GM12878 (cell line): Measurements from ENCODE around the gene ARMH1. TPM values are rescaled to one million over a fixed set of nuclear protein-coding genes. Genes with fewer than 3 reads are reported as not detected.

Source experiments
- ATAC-seq: fragments of 200-7000 bp; cut with Tn5 transposase; 3 replicates; pipeline ENCODE4 v1.9.1; 2020; ENCODE audit warnings: mild to moderate bottlenecking, moderate library complexity
- BruUV-seq: library from RNA; stranded (reverse); fragments of 400-500 nt; replicated peaks from 2 replicates; lab custom pipeline; 2021; lab: Mats Ljungman, UMichigan
- CTCF ChIA-PET: fragments of 300-600 bp; sonication (Branson Sonifier 250); formaldehyde crosslinking; extraction: SDS; loops from one replicate; lab custom pipeline; 2021; ENCODE audit warnings: inconsistent platforms; lab: Yijun Ruan, JAX
- POLR2A ChIA-PET: fragments of 350-600 bp; formaldehyde crosslinking; extraction: SDS; loops from one replicate; lab custom pipeline; 2021; ENCODE audit warnings: inconsistent platforms; lab: Charles Lee
- RAD21 ChIA-PET: fragments of 300-600 bp; sonication (Branson Sonifier 250); formaldehyde crosslinking; loops from one replicate; lab custom pipeline; 2023; ENCODE audit warnings: antibody characterized with exemption; ENCODE audit not compliant: unreplicated experiment; lab: Charles Lee
- SMC1A ChIA-PET: fragments of 300-600 bp; sonication (Branson Sonifier 250); formaldehyde crosslinking; loops from one replicate; lab custom pipeline; 2023; ENCODE audit not compliant: unreplicated experiment, uncharacterized antibody; lab: Charles Lee
- DNase-seq: peaks from one replicate; pipeline ENCODE4 v3.0.0-alpha.2; 2011; ENCODE audit warnings: low read depth, low spot score
- FAIRE-seq: peaks from 3 replicates; lab custom pipeline; 2011; peaks lifted over from hg19 to GRCh38; lab: Jason Lieb, UNC
- H2AFZ ChIP-seq: 2 replicates; pipeline ENCODE4 v1.6.0; 2011; ENCODE audit warnings: low read depth, low read length, control low read depth; ENCODE audit not compliant: control insufficient read depth
- H3K27ac ChIP-seq: 2 replicates; pipeline ENCODE4 v1.5.1; 2011; ENCODE audit warnings: control low read depth; ENCODE audit not compliant: control insufficient read depth, insufficient read depth
- H3K27me3 ChIP-seq, 2 experiments: replicated peaks in 1 of 2; 2 replicates each; pipeline versions ENCODE4 v1.6.0 to v1.6.1; 2011; ENCODE audit warnings: low read length in 1 of 2; ENCODE audit not compliant: control insufficient read depth in 2 of 2, insufficient read depth in 2 of 2
- H3K36me3 ChIP-seq, 2 experiments: 2 replicates each; pipeline ENCODE4 v1.5.1; 2011; ENCODE audit warnings: low read length in 1 of 2; ENCODE audit not compliant: control insufficient read depth in 2 of 2, insufficient read depth in 2 of 2
- H3K4me1 ChIP-seq: 2 replicates; pipeline ENCODE4 v1.6.1; 2011; ENCODE audit warnings: mild to moderate bottlenecking, low read length, moderate library complexity, mixed read lengths; ENCODE audit not compliant: control insufficient read depth, insufficient read depth
- H3K4me2 ChIP-seq: 2 replicates; pipeline ENCODE4 v1.6.0; 2011; ENCODE audit warnings: control low read depth; ENCODE audit not compliant: control insufficient read depth, insufficient read depth
- H3K4me3 ChIP-seq: fragments of 200-600 bp; sonication (generic); 2 replicates; pipeline ENCODE4 v1.5.1; 2016
- H3K79me2 ChIP-seq: 2 replicates; pipeline ENCODE4 v1.6.0; 2011; ENCODE audit warnings: low read length; ENCODE audit not compliant: control insufficient read depth, insufficient read depth
- H3K9ac ChIP-seq: 2 replicates; pipeline ENCODE4 v1.8.0; 2011; ENCODE audit warnings: low read length, control low read depth, mixed read lengths; ENCODE audit not compliant: control insufficient read depth, insufficient read depth
- H3K9me3 ChIP-seq: replicated peaks from 3 replicates; pipeline ENCODE4 v1.5.1; 2011; ENCODE audit warnings: mild to moderate bottlenecking, low read length; ENCODE audit not compliant: control insufficient read depth, insufficient read depth
- H4K20me1 ChIP-seq: 2 replicates; pipeline ENCODE4 v1.6.0; 2011; ENCODE audit not compliant: control insufficient read depth, insufficient read depth
- CBFB ChIP-seq: IDR thresholded peaks from 2 replicates; pipeline ENCODE4 v1.6.1; 2016; ENCODE audit warnings: antibody characterized with exemption, low read depth
- FOS ChIP-seq: IDR thresholded peaks from 3 replicates; pipeline ENCODE4 v1.6.1; 2011; ENCODE audit warnings: borderline replicate concordance; ENCODE audit not compliant: insufficient read length; ENCODE audit errors: extremely low read depth
- MAX ChIP-seq: IDR thresholded peaks from 2 replicates; pipeline ENCODE4 v1.6.1; 2012; ENCODE audit warnings: low read depth, low read length, improper control_type of control experiment
- MTA3 ChIP-seq: IDR thresholded peaks from 2 replicates; pipeline ENCODE4 v1.6.1; 2012; ENCODE audit warnings: low read length, inconsistent platforms, borderline replicate concordance
- MYC ChIP-seq: IDR thresholded peaks from 2 replicates; pipeline ENCODE4 v1.6.1; 2011; ENCODE audit warnings: mild to moderate bottlenecking, low read length, moderate library complexity, inconsistent platforms; ENCODE audit not compliant: insufficient read depth, insufficient replicate concordance, insufficient read length, severe bottlenecking
- RBBP5 ChIP-seq: fragments of 200-600 bp; sonication (generic); conservative IDR thresholded peaks from 2 replicates; pipeline ENCODE4 v1.6.1; 2016
- WGBS: methylation state at CpG from one replicate; pipeline ENCODE4 v1.1.6; 2016; ENCODE audit warnings: low lambda C conversion rate; ENCODE audit not compliant: insufficient replicate concordance, insufficient coverage; ENCODE audit errors: missing lambda C conversion rate; 5-methylcytosine and 5-hydroxymethylcytosine counted together
- in situ Hi-C: fragments of 300-500 bp; cut with MboI; formaldehyde crosslinking; loops from 9 replicates; pipeline ENCODE4 v1.14.3; 2018; ENCODE audit warnings: mixed read lengths
- intact Hi-C: fragments of 100-400 bp; cut with micrococcal nuclease; formaldehyde crosslinking; loops from one replicate; pipeline ENCODE4 v1.14.2; 2022; ENCODE audit not compliant: unreplicated experiment
- polyA plus RNA-seq, 11 experiments: library from polyadenylated mRNA; depleted of rRNA in 4 of 11; unstranded in 6 of 11; stranded (reverse) in 5 of 11; fragments of >200 nt; fragmentation: Nextera tagmentation in 4 of 11; fragmentation: Illumina TruSeq in 1 of 11; extraction: Ambion mirVana in 4 of 11; extraction: Trizol in 1 of 11; gene quantifications; 1 replicate in 1 of 11; 2 replicates in 10 of 11; pipeline versions ENCODE4 v1.2.1 to v1.2.3, GENCODE V29; 2011 to 2016; ENCODE audit warnings: inconsistent platforms in 2 of 11, missing spikeins in 2 of 11, low read depth in 1 of 11
- total RNA-seq, 4 experiments: library from RNA; depleted of rRNA in 3 of 4; stranded (reverse); fragments of >200 nt in 3 of 4; fragmentation: Illumina TruSeq in 1 of 4; extraction: Trizol in 1 of 4; gene quantifications; 2 replicates each; pipeline versions ENCODE4 v1.2.1 to v1.2.3, GENCODE V29; 2013 to 2021
- TF ChIP-seq, protein P1 (sequence below): IDR thresholded peaks from 2 replicates; pipeline ENCODE4 v1.6.1; 2011; ENCODE audit warnings: mild to moderate bottlenecking, low read depth, low read length, moderate library complexity; ENCODE audit not compliant: insufficient replicate concordance

The ARMH1 gene
- total and polyA plus RNA-seq, 10 of the 15 experiments (the other 5 are each of a cell fraction or from before 2014, with no cell fraction given), result 0.93 to 43.9 (median 8.2) TPM

GRCh38 chr1:44631333-44631646, 43.2 kb upstream of the ARMH1 start:
- H3K9me3 ChIP-seq, result no peaks in the 10 kb centered on the region
- H3K4me2 ChIP-seq, result peak overlapping the region; percentile 94
- H3K79me2 ChIP-seq, result peaks cover 19% of the 10 kb centered on the region
- SMC1A ChIA-PET, result interaction anchor here (1.1 to 1.9 kb wide), 4 partner anchors 21 to 78 kb away, joined by 3 to 6 read pairs (median 4); no protein-coding TSS in a partner anchor
- FAIRE-seq, result peak; percentile 78
- POLR2A ChIA-PET, result interaction anchor here (0.5 to 2.9 kb wide), 9 partner anchors 10 to 1196 kb away, joined by 3 to 13 read pairs (median 3); partner anchors contain the start of genes ARMH1 and TMEM53
- no peaks in the 10 kb centered on the region for H3K4me1 ChIP-seq
- CTCF ChIA-PET, result interaction anchor here (1.0 to 5.7 kb wide), 6 partner anchors 16 to 419 kb away, joined by 3 to 70 read pairs (median 4); partner anchors contain the start of gene DMAP1
- in situ Hi-C loops (no loop called here), intact Hi-C loops (no loop called here)
- RAD21 ChIA-PET, result interaction anchor here (0.7 to 1.6 kb wide), 3 partner anchors 11 to 1634 kb away, joined by 3 to 6 read pairs (median 3); partner anchors contain the start of gene TMEM53
- H4K20me1 ChIP-seq, result no peaks in the 10 kb centered on the region
- WGBS, result 0% methylated on average over 8 of the region's 8 CpGs
- peak overlapping the region; percentile 90 for H3K9ac ChIP-seq
- H3K27me3 ChIP-seq, result no peaks in the 10 kb centered on the region
- BruUV-seq, result TSS peak; percentile 83
- peak overlapping the region; percentile 94 for H3K27ac ChIP-seq
- no peak for DNase-seq
- peaks cover 8 to 12% of the 10 kb centered on the region in 2 experiments; a peak in 3 of 4 replicates for H3K36me3 ChIP-seq
- peak overlapping the region; percentile 98 for H3K4me3 ChIP-seq
- 0 out of 2 replicates have a peak, but pooled peaks have one; percentile 17 for TF ChIP-seq MTA3
- no peak for TF ChIP-seq MAX
- H2AFZ ChIP-seq, result peak overlapping the region; percentile 58
- peak; percentile 59 for ATAC-seq

- H2AFZ ChIP-seq, result peak overlapping the region; percentile 67
- peak; percentile 86 for ATAC-seq
- H3K36me3 ChIP-seq, result peaks cover 8 to 17% of the 10 kb centered on the region in 2 experiments; a peak in 3 of 4 replicates
- in situ Hi-C loops, result no loop called here
- no peak for FAIRE-seq
- H3K4me1 ChIP-seq, result no peaks in the 10 kb centered on the region
- CTCF ChIA-PET, result interaction anchor here (1.3 to 5.7 kb wide), 5 partner anchors 16 to 37 kb away, joined by 3 to 70 read pairs (median 5); no protein-coding TSS in a partner anchor
- peak overlapping the region; percentile 98 for H3K4me3 ChIP-seq
- H3K27me3 ChIP-seq, result no peaks in the 10 kb centered on the region
- H3K4me2 ChIP-seq, result peak overlapping the region; percentile 97
- SMC1A ChIA-PET, result interaction anchor here (0.5 to 3.1 kb wide), 7 partner anchors 10 to 90 kb away, joined by 3 to 18 read pairs (median 3); no protein-coding TSS in a partner anchor
- BruUV-seq, result no TSS peak
- peaks cover 19% of the 10 kb centered on the region for H3K79me2 ChIP-seq
- H4K20me1 ChIP-seq, result no peaks in the 10 kb centered on the region
- POLR2A ChIA-PET, result interaction anchor here (0.5 to 2.9 kb wide), 13 partner anchors 9 to 1196 kb away, joined by 3 to 13 read pairs (median 3); partner anchors contain the start of genes ARMH1, HECTD3 and TMEM53
- peak overlapping the region; percentile 90 for H3K9ac ChIP-seq
- peak overlapping the region; percentile 94 for H3K27ac ChIP-seq
- DNase-seq, result peak; percentile 37
- WGBS, result under 1% methylated on average over 69 of the region's 88 CpGs
- H3K9me3 ChIP-seq, result no peaks in the 10 kb centered on the region
- RAD21 ChIA-PET, result interaction anchor here (0.7 to 1.6 kb wide), 3 partner anchors 11 to 1634 kb away, joined by 3 to 6 read pairs (median 3); partner anchors contain the start of gene TMEM53
- intact Hi-C loops, result no loop called here
- TF ChIP-seq RBBP5 (peak; percentile 89; the same call in 1 of the 2 replicates), MYC (peak; percentile 96), FOS (no peak), CBFB (no peak; the same call in 1 of the 2 replicates)
- TF ChIP-seq, protein P1, sequence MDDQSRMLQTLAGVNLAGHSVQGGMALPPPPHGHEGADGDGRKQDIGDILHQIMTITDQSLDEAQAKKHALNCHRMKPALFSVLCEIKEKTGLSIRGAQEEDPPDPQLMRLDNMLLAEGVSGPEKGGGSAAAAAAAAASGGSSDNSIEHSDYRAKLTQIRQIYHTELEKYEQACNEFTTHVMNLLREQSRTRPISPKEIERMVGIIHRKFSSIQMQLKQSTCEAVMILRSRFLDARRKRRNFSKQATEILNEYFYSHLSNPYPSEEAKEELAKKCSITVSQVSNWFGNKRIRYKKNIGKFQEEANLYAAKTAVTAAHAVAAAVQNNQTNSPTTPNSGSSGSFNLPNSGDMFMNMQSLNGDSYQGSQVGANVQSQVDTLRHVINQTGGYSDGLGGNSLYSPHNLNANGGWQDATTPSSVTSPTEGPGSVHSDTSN, result peak; percentile 1
Observed at GRCh38 chr1:44631647-44632539, 42.6 kb upstream of the ARMH1 start.
